Amniotic stem cell (primary cell): ENCODE results near the gene CACNA1B.
"Not testable (repeated sequence)": the region's sequence is repeated elsewhere in the genome, so short reads cannot be mapped to it uniquely, and the experiment has no call there.

Source experiments
- DNase-seq: peaks from one replicate; lab custom pipeline; 2025; lab: John Stamatoyannopoulos, UW

Gene CACNA1B

DNA sequence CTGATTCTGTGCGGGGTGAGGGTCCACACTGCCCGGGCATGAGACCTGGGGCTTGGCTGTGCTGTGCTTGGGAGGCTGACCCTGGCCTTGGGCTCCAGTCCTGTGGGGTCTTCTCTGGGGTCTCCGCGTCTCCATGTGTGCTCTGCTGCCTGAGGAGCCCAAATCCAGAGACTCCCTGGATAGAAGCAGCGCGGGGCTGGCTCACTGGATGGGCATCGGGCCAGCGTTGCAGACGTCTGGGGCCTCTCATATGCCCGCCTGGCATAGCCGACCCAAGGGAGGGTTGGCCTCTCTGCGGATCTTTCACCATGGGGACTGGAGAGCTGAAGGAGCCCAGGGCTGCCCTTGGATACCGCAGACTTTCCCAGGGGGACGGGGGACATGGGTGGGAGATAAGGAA is 12.4 kb downstream of the CACNA1B start:
- DNase-seq = not testable (repeated sequence)

GRCh38 chr9:137890768-137891587 is 13.4 kb downstream of the CACNA1B start:
- DNase-seq = not testable (repeated sequence)

- no peak for DNase-seq
Observed at GRCh38 chr9:137891588-137892423, 14.2 kb downstream of the CACNA1B start.

DNA sequence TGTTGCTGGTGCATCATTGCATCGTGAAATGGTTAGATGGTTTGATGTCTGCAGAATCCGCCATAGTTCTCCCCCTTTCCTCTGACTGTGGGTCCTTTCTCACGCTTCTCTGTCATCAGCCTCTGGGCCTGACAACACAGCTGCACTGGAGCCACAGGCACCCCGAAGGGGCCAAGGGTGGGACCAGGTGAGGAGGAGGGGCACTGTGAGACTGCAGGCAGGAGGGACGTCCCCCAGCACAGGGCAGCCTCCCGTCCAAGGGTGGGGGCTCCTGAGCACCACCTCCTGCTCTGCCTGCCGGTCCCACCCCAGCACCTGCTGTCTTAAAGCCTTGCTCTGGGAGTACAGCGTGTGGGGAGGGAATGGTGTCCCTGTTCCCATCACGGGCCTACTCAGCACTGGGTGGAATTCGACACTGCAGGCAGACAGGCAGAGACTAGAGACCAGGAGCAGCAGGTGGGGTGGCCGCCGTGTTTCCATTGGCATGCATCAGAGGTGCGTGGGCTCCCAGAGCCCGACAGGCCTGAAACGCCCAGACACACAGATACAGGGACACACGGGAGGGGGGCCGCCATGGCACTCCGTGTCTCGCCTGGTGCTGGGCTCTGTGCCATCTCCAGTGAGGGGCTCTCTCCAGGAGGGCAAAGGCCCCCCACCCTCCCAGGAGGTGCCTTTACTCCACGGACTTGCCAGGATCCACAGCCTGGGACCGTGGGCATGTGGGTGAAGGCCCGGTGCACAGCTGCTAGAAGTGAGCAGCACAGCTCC is 15.0 kb downstream of the CACNA1B start:
- DNase-seq = no peak

DNA sequence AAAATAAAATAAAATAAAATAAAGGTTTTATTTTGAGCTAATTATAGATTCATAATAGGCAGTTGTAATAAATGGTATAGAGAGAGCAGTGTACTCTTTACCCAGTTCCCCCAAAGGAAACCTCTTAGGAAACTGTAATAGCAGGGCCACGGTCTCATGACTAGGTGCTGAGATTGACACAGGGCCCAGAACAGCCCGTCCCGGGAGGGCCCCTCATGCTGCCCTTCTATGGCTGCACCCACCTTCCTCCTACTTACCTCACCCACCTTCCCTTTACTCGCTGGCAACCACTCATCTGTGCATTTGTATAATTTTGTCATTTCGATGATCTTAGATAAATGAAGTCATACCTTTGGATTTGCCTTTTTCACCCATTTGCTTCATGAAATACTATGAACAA is 16.1 kb downstream of the CACNA1B start:
- DNase-seq = no peak

GRCh38 chr9:137899551-137900360 is 22.2 kb downstream of the CACNA1B start:
- DNase-seq = no peak

DNA sequence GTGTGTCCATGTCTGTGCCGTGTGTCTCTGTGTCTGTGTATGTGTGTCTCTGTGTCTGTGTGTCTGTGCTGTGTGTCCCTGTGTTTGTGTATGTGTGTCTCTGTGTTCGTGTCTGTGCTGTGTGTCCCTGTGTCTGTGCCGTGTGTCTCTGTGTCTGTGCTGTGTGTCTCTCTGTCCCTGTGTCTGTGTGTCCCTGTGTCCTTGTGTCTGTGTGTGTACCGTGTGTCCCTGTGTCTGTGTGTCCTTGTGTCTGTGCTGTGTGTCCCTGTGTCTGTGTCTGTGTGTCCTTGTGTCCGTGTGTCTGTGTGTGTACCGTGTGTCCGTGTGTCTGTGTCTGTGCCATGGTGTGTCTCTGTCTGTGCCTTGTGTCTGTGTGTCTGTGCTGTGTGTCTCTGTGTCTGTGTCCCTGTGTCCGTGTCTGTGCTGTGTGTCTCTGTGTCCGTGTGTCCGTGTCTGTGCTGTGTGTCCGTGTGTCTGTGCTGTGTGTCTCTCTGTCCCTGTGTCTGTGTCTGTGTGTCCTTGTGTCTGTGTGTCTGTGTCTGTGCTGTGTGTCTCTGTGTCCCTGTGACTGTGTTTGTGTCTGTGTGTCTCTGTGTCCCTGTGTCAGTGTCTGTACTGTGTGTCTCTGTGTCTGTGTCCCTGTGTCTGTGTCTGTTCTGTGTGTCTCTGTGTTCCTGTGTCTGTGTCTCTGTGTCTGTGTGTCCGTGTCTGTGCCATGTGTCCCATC is 23.2 kb downstream of the CACNA1B start:
- DNase-seq = no peak

GRCh38 chr9:137902646-137903045 is 25.1 kb downstream of the CACNA1B start:
- no peak for DNase-seq

DNA sequence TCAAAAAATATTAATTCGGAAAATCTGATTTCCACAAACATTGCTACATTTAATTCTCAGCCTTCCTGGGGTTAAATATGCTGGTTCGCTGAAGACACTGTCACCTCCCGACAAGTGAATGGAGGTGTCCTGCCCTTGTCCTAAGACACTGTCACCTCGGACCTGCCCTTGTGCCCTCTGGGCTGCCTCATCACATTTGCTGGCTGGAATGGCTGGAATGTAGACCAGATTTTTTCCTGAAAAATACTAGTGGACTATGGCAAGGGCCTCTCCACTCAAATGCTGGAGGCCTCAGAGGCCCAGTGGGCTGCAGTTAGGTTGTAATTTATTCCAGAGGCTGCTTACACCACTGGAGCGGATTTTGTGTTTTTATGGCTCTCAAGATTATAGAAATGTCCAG is 28.2 kb downstream of the CACNA1B start:
- DNase-seq = no peak

GRCh38 chr9:137907776-137908175 is 30.2 kb downstream of the CACNA1B start:
- DNase-seq = no peak

GRCh38 chr9:137912671-137913070 is 35.1 kb downstream of the CACNA1B start:
- no peak for DNase-seq

GRCh38 chr9:137913132-137913531 is 35.5 kb downstream of the CACNA1B start:
- no peak for DNase-seq

- no peak for DNase-seq
Observed at GRCh38 chr9:137913771-137914767, 36.5 kb downstream of the CACNA1B start.

- no peak for DNase-seq
Observed at GRCh38 chr9:137916540-137916939, 39.0 kb downstream of the CACNA1B start.

DNA sequence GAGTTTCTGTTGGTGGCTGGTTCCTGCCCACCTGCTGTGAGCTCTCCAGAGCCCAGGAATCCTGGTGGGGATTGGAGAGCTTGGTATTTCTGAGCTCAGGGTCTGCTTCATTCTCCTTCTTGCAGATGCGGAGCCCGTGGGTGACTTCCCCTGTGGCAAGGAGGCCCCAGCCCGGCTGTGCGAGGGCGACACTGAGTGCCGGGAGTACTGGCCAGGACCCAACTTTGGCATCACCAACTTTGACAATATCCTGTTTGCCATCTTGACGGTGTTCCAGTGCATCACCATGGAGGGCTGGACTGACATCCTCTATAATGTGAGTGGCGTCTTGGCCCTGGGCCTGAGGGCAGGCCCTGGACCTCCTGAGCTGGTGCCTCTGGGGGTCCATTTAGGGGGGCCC is 39.5 kb downstream of the CACNA1B start:
- DNase-seq = no peak

DNA sequence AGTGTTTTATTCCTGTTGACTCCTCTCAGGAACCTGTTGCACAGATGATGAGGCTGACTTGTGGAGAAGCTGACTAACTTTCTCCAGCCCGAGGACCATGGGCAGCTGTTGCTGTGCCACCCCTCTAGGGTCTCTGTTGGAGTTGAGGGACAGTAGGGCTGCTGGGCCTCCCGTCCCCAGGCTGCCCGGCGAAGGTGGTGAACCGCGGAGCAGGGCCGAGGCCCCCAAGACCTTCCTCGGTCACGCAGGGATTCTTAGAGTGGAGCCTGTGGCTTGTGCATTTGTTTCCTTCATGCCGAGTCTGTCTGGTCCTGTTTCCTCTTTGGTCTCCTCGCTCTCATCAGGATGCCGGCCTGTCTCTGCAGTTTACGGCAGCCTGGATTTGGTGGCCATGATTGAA is 40.2 kb downstream of the CACNA1B start:
- no peak for DNase-seq

- no peak for DNase-seq
Observed at GRCh38 chr9:137918331-137919094, 40.9 kb downstream of the CACNA1B start.

- DNase-seq = no peak
Observed at GRCh38 chr9:137919095-137919465, 41.5 kb downstream of the CACNA1B start.

DNA sequence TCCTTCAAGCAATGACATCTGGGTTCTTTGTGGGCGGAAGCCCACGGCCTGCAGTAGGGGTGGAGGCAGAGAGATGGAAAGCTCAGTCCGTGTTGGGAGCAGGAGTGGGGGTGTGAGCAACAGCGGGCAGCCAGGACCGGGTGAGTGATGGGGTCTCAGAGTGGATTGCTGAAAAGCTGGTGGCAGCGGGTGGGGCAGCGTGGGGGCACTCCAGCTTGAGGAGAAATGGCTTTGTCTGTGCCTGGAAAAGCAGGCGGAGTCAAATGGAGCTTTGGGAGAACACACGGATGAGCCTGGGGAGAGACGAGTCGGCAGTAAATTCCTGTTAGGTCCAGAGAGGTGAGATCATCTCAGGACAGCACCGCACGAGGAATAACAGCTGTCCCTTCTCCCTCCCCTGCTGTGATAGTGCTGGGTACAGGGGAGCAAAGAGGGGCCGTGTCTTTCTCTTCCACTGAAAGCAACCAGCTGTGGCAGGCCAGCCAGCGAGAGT is 42.1 kb downstream of the CACNA1B start:
- DNase-seq = no peak
